LNCaP clone FGC (cell line): Measurements from ENCODE around the gene LETMD1.

Experiments
- DNase-seq: peaks from one replicate; pipeline ENCODE4 v3.0.0-alpha.2; 2011; ENCODE audit warnings: low read depth
- H3K4me3 ChIP-seq: 2 replicates; pipeline ENCODE4 v1.5.1; 2011; ENCODE audit warnings: mild to moderate bottlenecking, low read depth, low read length, control low read depth
- CTCF ChIP-seq: IDR thresholded peaks from 2 replicates; pipeline ENCODE4 v1.5.1; 2012; ENCODE audit warnings: mild to moderate bottlenecking; ENCODE audit not compliant: control insufficient read depth, insufficient read depth; ENCODE audit errors: extremely low read depth

The LETMD1 gene

GRCh38 chr12:51017452-51017851, 30.7 kb upstream of the LETMD1 start:
- TF ChIP-seq CTCF = no peak
- no peak for DNase-seq

GRCh38 chr12:51018956-51019355, 29.2 kb upstream of the LETMD1 start:
- no peak overlapping the region for H3K4me3 ChIP-seq
- DNase-seq = no peak
- no peak for TF ChIP-seq CTCF

More at GRCh38 chr12:51017452-51017851, 30.7 kb upstream of the LETMD1 start:
- H3K4me3 ChIP-seq = no peak overlapping the region

- TF ChIP-seq CTCF = no peak
- no peak overlapping the region for H3K4me3 ChIP-seq
- DNase-seq = no peak
These were observed 28.2 kb upstream of the LETMD1 start for GRCh38 chr12:51019927-51020326.

- no peak for DNase-seq
- no peak overlapping the region for H3K4me3 ChIP-seq
These were observed 27.5 kb upstream of the LETMD1 start for GRCh38 chr12:51020448-51021182.

GRCh38 chr12:51021694-51022093, 26.4 kb upstream of the LETMD1 start:
- DNase-seq = no peak
- TF ChIP-seq CTCF = no peak
- H3K4me3 ChIP-seq = no peak overlapping the region

More at GRCh38 chr12:51020448-51021182, 27.5 kb upstream of the LETMD1 start:
- no peak for TF ChIP-seq CTCF

GRCh38 chr12:51023625-51024382, 24.3 kb upstream of the LETMD1 start:
- H3K4me3 ChIP-seq = peak overlapping the region; percentile 79
- no peak for DNase-seq
- TF ChIP-seq CTCF = no peak
